ENCODE data around the gene LGALS12.

The LGALS12 gene

GRCh38 chr11:63501236-63501635 lies 4.6 kb upstream of the LGALS12 start:
- no peak for TF ChIP-seq CTCF (IDR thresholded peaks at IDR 0.05; ENCODE audit: low read depth, low read length, missing control alignments)
- in situ Hi-C loops (cut with HindIII; ENCODE audit: low sequenced_read_pairs): no loop called here
- DNase-seq (ENCODE audit: low read depth): no peak
- H3K4me3 ChIP-seq (ENCODE audit: low read depth, low read length): no peak overlapping the region

- no peak for TF ChIP-seq CTCF (IDR thresholded peaks at IDR 0.05; ENCODE audit: low read depth, low read length, missing control alignments)
- in situ Hi-C loops (cut with HindIII; ENCODE audit: low sequenced_read_pairs): no loop called here
- no peak overlapping the region for H3K4me3 ChIP-seq (ENCODE audit: low read depth, low read length)
- no peak for DNase-seq (ENCODE audit: low read depth)
Measured at GRCh38 chr11:63502252-63502820, 3.5 kb upstream of the LGALS12 start.

GRCh38 chr11:63503492-63503891 lies 2.4 kb upstream of the LGALS12 start:
- no peak overlapping the region for H3K4me3 ChIP-seq (ENCODE audit: low read depth, low read length)
- in situ Hi-C loops (cut with HindIII; ENCODE audit: low sequenced_read_pairs): no loop called here
- TF ChIP-seq CTCF (IDR thresholded peaks at IDR 0.05; ENCODE audit: low read depth, low read length, missing control alignments): no peak
- DNase-seq (ENCODE audit: low read depth): no peak

- no peak for TF ChIP-seq CTCF (IDR thresholded peaks at IDR 0.05; ENCODE audit: low read depth, low read length, missing control alignments)
- no peak overlapping the region for H3K4me3 ChIP-seq (ENCODE audit: low read depth, low read length)
- in situ Hi-C loops (cut with HindIII; ENCODE audit: low sequenced_read_pairs): no loop called here
- DNase-seq (ENCODE audit: low read depth): no peak
Measured at GRCh38 chr11:63504054-63504453, 1.8 kb upstream of the LGALS12 start.

GRCh38 chr11:63504933-63505586 lies 824 bp upstream of the LGALS12 start:
- DNase-seq (ENCODE audit: low read depth): no peak
- in situ Hi-C loops (cut with HindIII; ENCODE audit: low sequenced_read_pairs): no loop called here
- no peak overlapping the region for H3K4me3 ChIP-seq (ENCODE audit: low read depth, low read length)
- no peak for TF ChIP-seq CTCF (IDR thresholded peaks at IDR 0.05; ENCODE audit: low read depth, low read length, missing control alignments)

- no peak for TF ChIP-seq CTCF (IDR thresholded peaks at IDR 0.05; ENCODE audit: low read depth, low read length, missing control alignments)
- in situ Hi-C loops (cut with HindIII; ENCODE audit: low sequenced_read_pairs): no loop called here
- H3K4me3 ChIP-seq (ENCODE audit: low read depth, low read length): no peak overlapping the region
- DNase-seq (ENCODE audit: low read depth): no peak
Measured at GRCh38 chr11:63506876-63507275, 992 bp downstream of the LGALS12 start.

All from astrocyte of the cerebellum (primary cell).